Naive B cell (primary cell): ENCODE measurements around the gene ABHD6. TPM values are rescaled to one million over a fixed set of nuclear protein-coding genes. Genes with fewer than 3 reads are reported as not detected.
A peak's percentile ranks its signal among the peaks of the same experiment; 100 is the strongest.
"Not testable (repeated sequence)": the region's sequence is repeated elsewhere in the genome, so short reads cannot be mapped to it uniquely, and the experiment has no call there.

Source experiments
- ATAC-seq, 2 donors: fragments of 150-1000 bp; cut with Tn5 transposase; 2 replicates each; pipeline ENCODE4 v1.10.0; 2021; ENCODE audit warnings: low read depth in 2 of 2, mild to moderate bottlenecking in 2 of 2, moderate library complexity in 2 of 2
- DNase-seq: peaks from one replicate; pipeline ENCODE4 v3.0.0; 2022
- H3K27ac Mint-ChIP-seq, 6 donors: one replicate each; pipeline ENCODE4 v1.8.0; 2020 to 2022; ENCODE audit warnings: mild to moderate bottlenecking in 6 of 6, mixed read lengths in 6 of 6, moderate library complexity in 5 of 6, inconsistent platforms in 2 of 6
- H3K27me3 Mint-ChIP-seq, 3 donors: one replicate each; pipeline ENCODE4 v1.8.0; 2021 to 2022; ENCODE audit warnings: mixed read lengths in 3 of 3, mild to moderate bottlenecking in 1 of 3
- H3K36me3 Mint-ChIP-seq, 2 donors: one replicate each; pipeline ENCODE4 v1.8.0; 2020 to 2022; ENCODE audit warnings: mixed read lengths in 2 of 2, inconsistent platforms in 1 of 2, mild to moderate bottlenecking in 1 of 2
- H3K4me1 Mint-ChIP-seq, 3 donors: one replicate each; pipeline ENCODE4 v1.8.0; 2020 to 2022; ENCODE audit warnings: mixed read lengths in 3 of 3, inconsistent platforms in 1 of 3, mild to moderate bottlenecking in 1 of 3, moderate library complexity in 1 of 3
- H3K4me3 Mint-ChIP-seq, 8 donors: one replicate each; pipeline ENCODE4 v1.8.0; 2020 to 2022; ENCODE audit warnings: mild to moderate bottlenecking in 8 of 8, mixed read lengths in 8 of 8, moderate library complexity in 8 of 8, inconsistent platforms in 2 of 8
- H3K9me3 Mint-ChIP-seq, 7 donors: one replicate each; pipeline ENCODE4 v1.8.0; 2020 to 2022; ENCODE audit warnings: mixed read lengths in 7 of 7, mild to moderate bottlenecking in 5 of 7, inconsistent platforms in 2 of 7, moderate library complexity in 1 of 7
- polyA plus RNA-seq, 6 donors: library from polyadenylated mRNA; unstranded; fragments of 300-500 nt; fragmentation: Illumina TruSeq; gene quantifications; one replicate each; pipeline ENCODE4 v1.2.3, GENCODE V29; 2021; ENCODE audit warnings: low read depth in 6 of 6

Gene ABHD6
- polyA plus RNA-seq, 6 donors from 2014 or later = 2.8 to 12.7 (median 10.2) TPM

GRCh38 chr3:58329150-58329921, 91.7 kb downstream of the ABHD6 start:
- H3K27me3 Mint-ChIP-seq = no peaks in the 10 kb centered on the region
- ATAC-seq (no peak), DNase-seq (no peak)
- no peaks in the 10 kb centered on the region for H3K36me3 Mint-ChIP-seq
- H3K27ac Mint-ChIP-seq = no peak overlapping the region
- H3K4me1 Mint-ChIP-seq = peaks cover 27 to 46% (median 38%) of the 10 kb centered on the region in 3 donors
- peak overlapping the region in 1 of 8 donors; percentile 27 for H3K4me3 Mint-ChIP-seq
- no peaks in the 10 kb centered on the region for H3K9me3 Mint-ChIP-seq

DNA sequence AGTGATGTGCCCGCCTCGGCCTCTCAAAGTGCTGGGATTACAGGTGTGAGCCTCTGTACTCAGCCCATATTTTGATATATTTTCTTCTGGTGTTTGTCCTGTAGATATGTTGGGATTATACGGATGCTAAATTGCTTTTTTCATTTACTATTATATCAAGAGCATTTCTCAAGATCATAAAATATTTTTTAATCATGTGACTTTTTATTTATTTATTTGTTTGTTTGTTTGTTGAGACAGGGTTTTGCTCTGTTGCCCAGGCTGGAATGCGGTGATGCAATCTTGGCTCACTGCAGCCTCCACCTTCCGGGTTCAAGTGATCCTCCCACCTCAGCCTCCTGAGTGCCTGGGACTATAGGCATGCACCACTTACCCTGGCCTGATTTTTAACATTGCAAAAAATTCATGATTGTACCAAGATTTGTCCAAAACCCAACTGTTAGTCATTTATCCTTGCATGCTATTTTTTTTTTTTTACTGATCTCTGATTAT, 92.4 kb downstream of the ABHD6 start:
- Mint-ChIP-seq H3K27me3 (no peaks in the 10 kb centered on the region), H3K4me1 (peaks cover 28 to 47% (median 40%) of the 10 kb centered on the region in 3 donors), H3K27ac (no peak overlapping the region), H3K4me3 (peak overlapping the region in 1 of 8 donors; percentile 84), H3K36me3 (no peaks in the 10 kb centered on the region), H3K9me3 (no peaks in the 10 kb centered on the region)
- no peak for DNase-seq
- no peak for ATAC-seq

DNA sequence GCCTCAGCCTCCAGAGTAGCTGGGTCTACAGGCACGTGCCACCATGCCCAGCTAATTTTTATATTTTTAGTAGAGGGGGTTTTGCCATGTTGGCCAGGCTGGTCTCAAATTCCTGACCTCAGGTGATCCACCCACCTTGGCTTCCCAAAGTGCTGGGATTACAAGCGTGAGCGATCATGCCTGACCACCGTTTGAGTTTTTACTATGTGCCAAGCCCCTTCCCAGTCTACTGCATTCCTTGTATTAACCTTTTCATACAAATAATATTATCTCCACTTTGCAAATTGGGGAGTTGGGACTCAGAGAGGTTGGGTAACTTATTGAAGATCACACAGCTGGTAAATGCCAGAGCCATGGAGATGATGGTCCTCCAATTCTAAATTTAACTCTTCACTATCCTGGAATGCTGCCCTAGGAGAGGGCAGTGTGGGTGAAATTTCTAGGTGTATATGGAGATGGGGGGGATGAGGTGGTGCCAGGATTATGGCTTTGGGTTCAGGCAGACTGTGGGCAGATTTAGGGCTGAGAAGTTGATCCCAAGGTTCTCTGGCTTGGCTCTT, 94.1 kb downstream of the ABHD6 start:
- ATAC-seq = no peak
- Mint-ChIP-seq H3K9me3 (no peaks in the 10 kb centered on the region), H3K4me1 (peaks cover 38 to 46% (median 41%) of the 10 kb centered on the region in 3 donors), H3K27ac (peak overlapping the region in 2 of 6 donors; percentile 36 to 40), H3K36me3 (peaks cover 0 to 6% of the 10 kb centered on the region in 2 donors), H3K27me3 (no peaks in the 10 kb centered on the region), H3K4me3 (peak overlapping the region; percentile 35 to 99 (median 84))
- no peak for DNase-seq

DNA sequence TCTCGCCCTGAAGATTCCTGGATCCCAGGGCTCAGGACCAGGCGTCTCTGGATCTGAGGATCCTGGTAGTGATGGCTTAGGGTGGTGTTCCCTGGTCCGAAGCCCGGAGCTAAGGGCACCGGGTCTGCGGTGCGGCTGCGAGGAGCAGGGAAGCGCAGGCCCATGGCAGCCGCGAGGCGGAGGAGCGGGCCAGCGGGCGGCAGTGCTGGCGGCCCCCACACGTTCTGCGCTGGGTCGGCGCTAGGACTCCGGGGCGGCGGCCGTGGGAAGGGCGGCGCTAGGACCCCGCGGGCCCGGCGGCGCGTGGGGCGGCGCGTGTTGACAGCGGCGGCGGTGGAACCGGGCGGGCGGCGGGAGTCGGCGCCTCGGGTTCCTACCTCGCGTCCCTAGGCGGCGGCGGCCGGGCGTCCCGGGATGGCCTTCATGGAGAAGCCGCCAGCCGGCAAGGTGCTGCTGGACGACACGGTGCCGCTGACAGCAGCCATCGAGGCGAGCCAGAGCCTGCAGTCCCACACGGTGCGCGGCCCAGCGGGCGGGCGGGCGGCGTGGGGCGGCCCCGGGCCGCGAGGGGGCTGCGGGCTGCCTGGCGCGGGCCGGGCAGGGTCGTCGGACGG, 95.1 kb downstream of the ABHD6 start, which contains the start of gene PXK:
Gene PXK (plus strand): TSS at position 318 of the 614 bp plus-strand sequence. CDS start 97 bp downstream, at position 415.
- peak; percentile 80 for DNase-seq
- peak within 1 kb of the TSS; percentile 98 to 100 (median 100) for H3K4me3 Mint-ChIP-seq
- peaks cover 34 to 55% (median 41%) of the 10 kb centered on the region in 3 donors for H3K4me1 Mint-ChIP-seq
- ATAC-seq = peak; percentile 82 to 86
- H3K36me3 Mint-ChIP-seq = peaks cover 0 to 6% of the 10 kb centered on the region in 2 donors
- no peaks in the 10 kb centered on the region for H3K27me3 Mint-ChIP-seq
- H3K9me3 Mint-ChIP-seq = peaks cover 0 to under 1% (median 0%) of the 10 kb centered on the region in 7 donors
- H3K27ac Mint-ChIP-seq = peak within 1 kb of the TSS; percentile 78 to 100 (median 96)

DNA sequence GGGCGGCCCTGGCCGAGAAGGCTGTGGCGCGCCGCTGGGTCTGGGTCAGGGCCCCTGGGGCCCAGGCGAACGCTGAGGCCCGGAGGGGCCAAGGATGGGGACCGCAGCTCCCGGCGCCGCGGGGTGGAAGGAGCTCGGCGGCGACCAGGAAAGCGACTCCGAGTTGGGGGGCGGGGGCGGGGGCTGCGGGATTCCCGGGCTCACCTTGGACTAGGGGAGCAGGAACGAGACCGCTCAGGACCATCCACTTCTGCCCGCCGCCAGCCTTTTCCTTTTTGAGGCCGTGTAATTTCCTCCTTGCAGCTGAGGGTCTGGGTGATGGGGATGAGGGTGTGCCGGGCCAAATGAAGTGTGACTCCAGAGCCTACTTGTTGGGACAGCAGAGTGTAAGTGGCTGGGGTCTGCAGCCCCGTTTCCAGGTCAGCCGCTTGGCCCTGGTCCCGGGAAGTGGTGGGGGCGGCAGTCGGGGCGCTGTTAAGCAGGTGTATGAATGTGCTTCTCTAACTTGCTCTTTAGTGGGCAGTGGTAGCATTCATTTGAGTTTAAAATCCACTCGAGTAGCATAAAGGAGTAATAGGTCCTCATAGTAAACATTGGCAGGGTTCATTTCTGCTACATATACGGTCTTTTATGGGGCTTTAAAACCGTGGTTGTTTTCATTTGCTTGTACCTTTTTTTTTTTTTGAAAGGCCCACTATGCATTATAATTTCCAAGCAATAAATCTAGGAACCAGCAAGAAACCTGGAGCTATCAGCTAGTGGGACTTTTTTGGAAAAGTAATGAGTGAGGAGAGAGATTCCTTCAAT, 95.8 kb downstream of the ABHD6 start:
- peaks cover 0 to 4% (median 0%) of the 10 kb centered on the region in 7 donors for H3K9me3 Mint-ChIP-seq
- H3K36me3 Mint-ChIP-seq = peaks cover 0 to 6% of the 10 kb centered on the region in 2 donors
- peaks cover 34 to 63% (median 41%) of the 10 kb centered on the region in 3 donors for H3K4me1 Mint-ChIP-seq
- H3K4me3 Mint-ChIP-seq = peak overlapping the region; percentile 98 to 100 (median 100)
- peak overlapping the region; percentile 78 to 100 (median 96) for H3K27ac Mint-ChIP-seq
- ATAC-seq = peak; percentile 74 to 78
- no peaks in the 10 kb centered on the region for H3K27me3 Mint-ChIP-seq
- peak; percentile 57 for DNase-seq

GRCh38 chr3:58334013-58334321, 96.4 kb downstream of the ABHD6 start:
- peaks cover 0 to 9% of the 10 kb centered on the region in 2 donors for H3K36me3 Mint-ChIP-seq
- H3K4me1 Mint-ChIP-seq = peaks cover 34 to 68% (median 45%) of the 10 kb centered on the region in 3 donors
- ATAC-seq = no peak
- no peaks in the 10 kb centered on the region for H3K27me3 Mint-ChIP-seq
- peaks cover 0 to 9% (median 1%) of the 10 kb centered on the region in 7 donors for H3K9me3 Mint-ChIP-seq
- H3K4me3 Mint-ChIP-seq = peak overlapping the region; percentile 98 to 100 (median 100)
- no peak for DNase-seq
- H3K27ac Mint-ChIP-seq = peak overlapping the region; percentile 64 to 100 (median 96)

DNA sequence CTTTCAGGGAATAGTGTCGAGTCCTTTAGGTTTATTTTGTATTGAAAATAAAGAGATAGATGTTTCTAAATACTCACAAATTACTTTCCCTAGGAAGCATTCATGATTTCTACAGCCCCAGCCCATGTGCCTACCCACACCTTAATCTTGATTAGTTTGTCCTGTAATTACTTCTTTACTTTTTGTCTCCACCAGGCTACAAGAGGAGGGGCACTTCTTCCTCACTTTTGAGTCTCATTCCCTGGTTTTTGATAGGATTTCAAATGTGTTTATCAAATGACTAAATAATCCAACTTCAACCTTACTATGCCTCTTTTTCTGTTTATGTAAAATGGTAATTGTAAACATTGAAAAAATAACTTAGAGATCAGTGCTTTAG, 96.9 kb downstream of the ABHD6 start:
- Mint-ChIP-seq H3K4me1 (peaks cover 38 to 74% (median 50%) of the 10 kb centered on the region in 3 donors), H3K9me3 (peaks cover 0 to 12% (median 2%) of the 10 kb centered on the region in 7 donors), H3K27ac (peak overlapping the region; percentile 84 to 100 (median 96)), H3K27me3 (no peaks in the 10 kb centered on the region), H3K36me3 (peaks cover 0 to 14% of the 10 kb centered on the region in 2 donors), H3K4me3 (peak overlapping the region; percentile 98 to 100 (median 100))
- no peak for ATAC-seq
- no peak for DNase-seq

DNA sequence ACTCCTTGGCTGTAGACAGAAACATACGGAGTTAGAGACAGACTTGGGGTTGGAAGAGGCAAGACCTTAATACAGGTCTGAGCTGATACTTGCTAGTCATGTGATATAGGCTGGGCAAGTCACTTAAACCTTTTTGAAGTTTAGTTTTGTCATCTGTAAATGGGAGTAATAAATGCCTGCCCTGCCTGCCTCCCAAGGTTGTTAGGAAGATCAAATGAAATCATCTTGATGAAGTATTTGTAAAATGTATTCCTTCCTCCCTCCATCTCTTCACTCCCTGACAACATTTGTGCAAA, 98.0 kb downstream of the ABHD6 start:
- H3K4me1 Mint-ChIP-seq = peaks cover 39 to 78% (median 52%) of the 10 kb centered on the region in 3 donors
- H3K4me3 Mint-ChIP-seq = peak overlapping the region; percentile 98 to 100 (median 100)
- peaks cover 0 to 15% of the 10 kb centered on the region in 2 donors for H3K36me3 Mint-ChIP-seq
- ATAC-seq (no peak), DNase-seq (no peak)
- no peaks in the 10 kb centered on the region for H3K27me3 Mint-ChIP-seq
- H3K9me3 Mint-ChIP-seq = peaks cover 0 to 12% (median 2%) of the 10 kb centered on the region in 7 donors
- peak overlapping the region; percentile 58 to 100 (median 96) for H3K27ac Mint-ChIP-seq

DNA sequence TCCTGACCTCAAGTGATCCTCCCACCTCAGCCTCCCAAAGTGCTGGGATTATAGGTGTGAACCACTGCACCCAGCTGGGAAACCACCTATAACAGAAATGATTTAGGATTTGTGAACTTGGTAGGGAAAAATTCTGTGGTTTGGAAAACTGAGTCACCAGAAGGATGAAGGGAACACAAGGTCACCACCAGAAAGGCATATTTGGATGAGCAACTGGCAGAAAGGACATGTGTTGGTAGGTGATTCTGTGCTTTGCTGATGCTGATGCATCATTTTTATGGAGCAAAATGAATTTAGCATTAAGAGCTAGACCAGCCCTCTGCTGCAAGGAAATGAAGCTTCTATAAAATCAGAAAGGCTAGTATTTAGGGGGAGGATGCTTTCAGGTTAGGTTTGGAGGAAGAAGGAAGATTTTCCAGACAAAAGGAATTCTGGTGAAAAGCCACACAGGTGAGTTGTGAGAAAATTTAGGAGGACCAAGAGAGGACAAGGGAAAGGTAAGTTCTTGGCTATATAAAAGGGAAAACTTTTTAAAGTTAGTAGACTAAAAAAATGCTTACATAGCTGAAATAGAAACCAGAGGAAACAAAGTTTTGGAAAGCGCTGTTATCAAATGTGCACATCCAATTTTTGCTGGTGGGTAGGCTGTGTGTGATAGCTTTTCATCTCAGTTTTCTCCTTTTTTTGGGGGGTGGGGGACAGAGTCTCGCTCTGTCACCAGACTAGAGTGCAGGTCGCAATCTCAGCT, 98.7 kb downstream of the ABHD6 start:
- H3K27me3 Mint-ChIP-seq = no peaks in the 10 kb centered on the region
- H3K27ac Mint-ChIP-seq = peak overlapping the region; percentile 36 to 96 (median 79)
- DNase-seq (no peak), ATAC-seq (no peak)
- H3K36me3 Mint-ChIP-seq = peaks cover 0 to 20% of the 10 kb centered on the region in 2 donors
- H3K9me3 Mint-ChIP-seq = peaks cover 0 to 12% (median 2%) of the 10 kb centered on the region in 7 donors
- peak overlapping the region; percentile 52 to 100 (median 76) for H3K4me3 Mint-ChIP-seq
- H3K4me1 Mint-ChIP-seq = peaks cover 44 to 80% (median 59%) of the 10 kb centered on the region in 3 donors

DNA sequence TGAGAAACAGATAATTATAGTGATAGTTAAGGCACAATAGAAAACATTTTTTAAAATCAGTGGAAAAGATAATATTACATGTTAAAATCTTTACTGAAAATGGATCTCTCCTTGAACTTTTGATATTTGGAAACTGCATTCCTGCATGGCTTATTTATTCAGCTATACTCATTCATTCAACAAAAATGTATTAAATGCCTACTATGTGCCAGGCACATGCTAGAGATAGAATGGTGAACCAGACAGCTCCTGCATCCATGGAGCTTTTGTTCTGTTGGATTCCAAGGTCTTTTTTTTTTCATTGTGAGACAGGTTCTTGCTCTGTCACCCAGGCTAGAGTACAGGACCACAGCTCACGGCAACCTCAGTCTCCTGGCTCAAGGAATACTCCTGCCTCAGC, 99.6 kb downstream of the ABHD6 start:
- H3K27me3 Mint-ChIP-seq = no peaks in the 10 kb centered on the region
- H3K36me3 Mint-ChIP-seq = peaks cover 0 to 20% of the 10 kb centered on the region in 2 donors
- ATAC-seq (no peak), DNase-seq (no peak)
- H3K27ac Mint-ChIP-seq = peak overlapping the region in 5 of 6 donors; percentile 24 to 96 (median 82)
- H3K4me1 Mint-ChIP-seq = peaks cover 39 to 81% (median 53%) of the 10 kb centered on the region in 3 donors
- peaks cover 0 to 12% (median 2%) of the 10 kb centered on the region in 7 donors for H3K9me3 Mint-ChIP-seq
- peak overlapping the region in 6 of 8 donors; percentile 29 to 100 (median 82) for H3K4me3 Mint-ChIP-seq

- Mint-ChIP-seq H3K4me1 (peaks cover 49 to 91% (median 59%) of the 10 kb centered on the region in 3 donors), H3K4me3 (peak overlapping the region; percentile 16 to 89 (median 84)), H3K9me3 (peaks cover 0 to 12% (median 2%) of the 10 kb centered on the region in 7 donors), H3K27ac (peak overlapping the region; percentile 88 to 97 (median 96)), H3K36me3 (peaks cover 5 to 20% of the 10 kb centered on the region in 2 donors)
- peak; percentile 36 to 37 for ATAC-seq
- H3K27me3 Mint-ChIP-seq, DNase-seq: not testable (repeated sequence)
Measured at GRCh38 chr3:58339146-58339545, 101.6 kb downstream of the ABHD6 start.
